CD1c-positive myeloid dendritic cell (primary cell): ENCODE measurements around the gene EFEMP2.
A peak's percentile ranks its signal among the peaks of the same experiment; 100 is the strongest.

ENCODE experiments used
- DNase-seq: peaks from one replicate; pipeline ENCODE4 v3.0.0-alpha.2; 2016; ENCODE audit errors: extremely low spot score

Gene EFEMP2

DNA sequence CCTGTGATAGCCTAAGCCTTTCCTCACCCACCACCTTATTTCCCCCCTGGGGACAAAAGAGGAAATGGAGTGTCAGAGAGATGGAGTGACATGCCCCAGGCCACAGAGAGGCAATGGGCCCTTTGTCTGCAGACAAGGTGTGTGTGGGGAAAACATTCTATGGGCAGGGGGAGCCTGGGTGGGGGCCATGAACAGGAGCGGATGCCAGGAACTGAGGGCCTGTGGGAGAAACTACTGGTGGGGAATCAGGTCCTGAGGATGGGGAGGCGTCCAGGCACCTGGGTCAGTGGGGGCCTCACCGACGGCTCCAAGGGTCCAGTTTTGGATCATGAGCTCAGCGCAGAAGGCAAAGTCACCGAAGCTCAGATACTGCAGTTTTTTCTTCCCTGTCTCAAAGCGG, 12.6 kb upstream of the EFEMP2 start:
- DNase-seq: no peak

DNA sequence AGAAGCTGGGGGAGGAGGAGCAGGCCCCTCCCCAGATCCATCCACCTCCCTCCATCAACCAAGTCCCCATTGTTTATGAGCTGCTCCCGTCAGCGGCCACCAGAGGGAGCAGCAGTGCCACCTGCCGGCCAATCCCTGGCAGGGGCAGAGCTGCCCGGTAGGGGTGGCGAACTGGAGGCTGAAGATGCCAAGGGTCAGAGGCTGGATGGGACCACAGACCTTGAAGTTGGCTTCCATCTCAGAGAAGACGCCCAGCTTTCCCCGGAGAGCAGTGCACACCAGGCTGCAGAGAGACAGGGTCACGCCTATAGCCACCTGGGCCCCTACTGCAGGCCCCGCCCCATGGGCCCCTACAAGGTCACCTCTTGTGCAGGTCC, 12.1 kb upstream of the EFEMP2 start:
- peak; percentile 89 for DNase-seq

- no peak for DNase-seq
Measured at GRCh38 chr11:65883786-65884715, 11.5 kb upstream of the EFEMP2 start.

- no peak for DNase-seq
Measured at GRCh38 chr11:65883058-65883761, 10.6 kb upstream of the EFEMP2 start.

- DNase-seq: no peak
Measured at GRCh38 chr11:65882120-65883057, 9.8 kb upstream of the EFEMP2 start.

DNA sequence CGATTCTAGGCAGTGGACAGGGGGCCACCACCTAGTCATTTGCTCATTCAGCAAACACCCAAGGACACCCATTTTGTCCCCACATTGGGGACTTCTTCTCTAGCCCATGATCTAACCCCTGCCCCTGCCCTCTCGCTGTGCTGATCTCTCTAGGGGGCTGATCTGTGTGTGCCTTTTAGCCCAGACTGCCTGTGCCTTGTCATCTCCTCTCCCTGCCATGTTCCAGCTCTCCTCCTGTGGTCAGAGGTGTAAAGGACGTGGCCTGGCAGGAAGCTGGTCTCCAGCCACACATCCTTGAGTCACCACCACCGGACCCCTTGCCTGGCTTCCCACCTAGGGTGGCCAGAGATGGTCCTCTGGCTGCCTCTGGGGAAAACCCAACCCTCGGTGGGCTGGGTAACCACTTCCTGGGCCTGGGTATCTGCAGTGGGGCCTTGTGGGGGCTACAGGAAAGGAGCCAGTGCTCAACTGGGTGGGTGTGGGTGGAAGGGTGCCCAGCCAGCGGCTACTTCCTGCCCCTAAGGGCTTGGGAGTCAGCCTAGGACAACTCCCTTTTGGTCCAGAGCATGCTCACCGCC, 8.3 kb upstream of the EFEMP2 start:
- no peak for DNase-seq

DNA sequence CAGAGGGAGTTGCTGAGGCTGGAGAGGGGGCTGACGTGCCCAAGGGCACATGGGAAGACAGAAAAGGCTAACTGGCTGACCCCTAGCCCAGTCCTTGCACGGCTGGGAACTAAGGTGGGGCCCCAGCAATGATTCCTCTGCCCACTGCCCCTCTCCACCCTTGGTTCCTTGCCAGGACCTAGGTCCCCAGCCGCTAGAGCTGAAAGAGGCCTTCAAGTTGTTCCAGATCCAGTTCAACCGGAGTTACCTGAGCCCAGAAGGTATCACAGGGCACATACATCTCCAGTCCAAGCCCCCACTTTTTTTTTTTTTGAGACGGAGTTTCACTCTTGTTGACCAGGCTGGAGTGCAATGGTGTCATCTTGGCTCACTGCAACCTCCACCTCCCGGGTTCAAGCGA, 7.4 kb upstream of the EFEMP2 start:
- DNase-seq: no peak

- DNase-seq: peak; percentile 41
Measured at GRCh38 chr11:65879617-65880016, 7.0 kb upstream of the EFEMP2 start, which contains the start of gene CTSW. CTSW (plus strand) TSS chr11:65879837; CDS start chr11:65879855, 18 bp downstream.

DNA sequence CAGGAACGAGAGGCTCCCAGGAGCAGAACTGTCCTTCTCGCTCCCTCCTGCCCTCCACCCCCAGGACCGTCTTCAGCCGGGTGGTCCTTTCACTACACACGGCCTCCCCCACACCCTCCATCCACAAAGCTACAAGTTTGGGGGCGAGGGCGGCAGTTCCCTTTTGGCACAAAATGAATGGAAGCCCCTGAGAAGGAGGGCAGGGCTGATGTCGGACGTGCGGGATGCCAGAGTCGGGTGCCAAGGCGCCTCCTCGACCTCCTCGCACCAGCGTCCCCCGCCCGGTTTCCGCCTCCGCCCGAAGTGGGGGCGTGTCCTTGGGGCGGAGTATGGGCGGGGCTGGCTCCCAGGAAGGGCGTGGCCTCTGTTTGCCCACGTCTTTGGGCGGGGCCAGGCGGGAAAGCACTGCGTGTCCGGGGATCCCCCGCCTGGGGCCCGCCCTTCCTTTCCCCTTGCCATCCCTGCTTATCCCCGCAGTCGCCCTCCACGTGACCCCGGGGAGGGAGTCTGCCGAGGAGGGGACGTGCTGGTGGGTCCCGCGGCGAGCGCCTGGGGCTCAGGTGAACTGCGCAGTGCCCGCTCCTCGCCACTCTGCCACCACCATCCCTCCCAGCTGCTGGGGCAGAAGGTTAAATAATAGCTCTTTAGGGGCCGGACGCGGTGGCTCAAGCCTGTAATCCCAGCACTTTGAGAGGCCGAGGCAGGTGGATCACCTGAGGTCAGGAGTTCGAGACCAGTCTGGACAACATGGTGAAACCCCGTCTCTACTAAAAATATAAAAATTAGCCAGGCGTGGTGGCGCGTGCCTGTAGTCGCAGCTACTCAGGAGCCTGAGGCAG, 937 bp upstream of the EFEMP2 start:
- DNase-seq: peak; percentile 95

- no peak for DNase-seq
Measured at GRCh38 chr11:65871811-65872548, 620 bp downstream of the EFEMP2 start.

GRCh38 chr11:65870706-65871681, 1.6 kb downstream of the EFEMP2 start:
- no peak for DNase-seq

- DNase-seq: no peak
Measured at GRCh38 chr11:65870307-65870658, 2.3 kb downstream of the EFEMP2 start.

GRCh38 chr11:65869643-65870306, 2.8 kb downstream of the EFEMP2 start:
- no peak for DNase-seq

- no peak for DNase-seq
Measured at GRCh38 chr11:65868907-65869306, 3.7 kb downstream of the EFEMP2 start.

GRCh38 chr11:65868076-65868667, 4.4 kb downstream of the EFEMP2 start:
- DNase-seq: no peak

- DNase-seq: no peak
Measured at GRCh38 chr11:65867284-65868071, 5.1 kb downstream of the EFEMP2 start.
